Neuronal stem cell (in vitro differentiated cells): ENCODE measurements around the gene PSENEN.
A peak's percentile ranks its signal among the peaks of the same experiment; 100 is the strongest.

Experiments used
- DNase-seq: peaks from one replicate; pipeline ENCODE4 v3.0.0-alpha.2; 2013; ENCODE audit warnings: low spot score
- H2AFZ ChIP-seq: one replicate; pipeline ENCODE4 v1.6.1; 2013; ENCODE audit warnings: mild to moderate bottlenecking, low read length, inconsistent platforms
- H2AK5ac ChIP-seq: 2 replicates; pipeline ENCODE4 v1.6.1; 2013; ENCODE audit warnings: low read depth, mild to moderate bottlenecking, inconsistent platforms, low read length, moderate library complexity, mixed read lengths
- H2BK120ac ChIP-seq: 2 replicates; pipeline ENCODE4 v1.6.1; 2013; ENCODE audit warnings: low read depth, mild to moderate bottlenecking, inconsistent platforms, low read length, moderate library complexity, mixed read lengths
- H2BK12ac ChIP-seq: one replicate; pipeline ENCODE4 v1.6.1; 2013; ENCODE audit warnings: low read length, inconsistent platforms
- H2BK15ac ChIP-seq: 2 replicates; pipeline ENCODE4 v1.6.1; 2013; ENCODE audit warnings: mild to moderate bottlenecking, low read length, inconsistent platforms, mixed read lengths
- H2BK5ac ChIP-seq: one replicate; pipeline ENCODE4 v1.6.1; 2013; ENCODE audit warnings: inconsistent platforms, mild to moderate bottlenecking, low read length, moderate library complexity
- H3K14ac ChIP-seq: one replicate; pipeline ENCODE4 v1.6.1; 2013; ENCODE audit warnings: low read length, inconsistent platforms
- H3K18ac ChIP-seq: 2 replicates; pipeline ENCODE4 v1.6.1; 2013; ENCODE audit warnings: low read length, inconsistent platforms
- H3K23ac ChIP-seq: 2 replicates; pipeline ENCODE4 v1.6.1; 2013; ENCODE audit warnings: low read depth, mild to moderate bottlenecking, mixed read lengths, low read length, inconsistent platforms; ENCODE audit not compliant: poor library complexity
- H3K27ac ChIP-seq: replicated peaks from 3 replicates; pipeline ENCODE4 v1.5.1; 2013; ENCODE audit warnings: low read length, inconsistent platforms
- H3K27me3 ChIP-seq, 3 experiments: 2 replicates each; pipeline ENCODE4 v1.6.1; 2013; ENCODE audit warnings: low read length in 3 of 3, mild to moderate bottlenecking in 2 of 3, inconsistent platforms in 1 of 3, low read depth in 1 of 3, mixed read lengths in 1 of 3, moderate library complexity in 1 of 3; ENCODE audit not compliant: control insufficient read depth in 3 of 3, insufficient read depth in 3 of 3
- H3K36me3 ChIP-seq, 2 donors: replicated peaks in 1 of 2; 2 replicates each; pipeline ENCODE4 v1.6.1; 2013; ENCODE audit warnings: low read length in 2 of 2; ENCODE audit not compliant: control insufficient read depth in 2 of 2, insufficient read depth in 2 of 2
- H3K4ac ChIP-seq: 2 replicates; pipeline ENCODE4 v1.6.1; 2013; ENCODE audit warnings: inconsistent platforms, mild to moderate bottlenecking, low read length, moderate library complexity
- H3K4me1 ChIP-seq, 2 donors: 1 replicate in 1 of 2; 2 replicates in 1 of 2; pipeline ENCODE4 v1.6.1; 2013; ENCODE audit warnings: low read length in 2 of 2, low read depth in 1 of 2; ENCODE audit not compliant: control insufficient read depth in 2 of 2, insufficient read depth in 1 of 2
- H3K4me2 ChIP-seq: one replicate; pipeline ENCODE4 v1.6.1; 2013; ENCODE audit warnings: mild to moderate bottlenecking, low read length, inconsistent platforms; ENCODE audit not compliant: insufficient read depth, poor library complexity, severe bottlenecking
- H3K4me3 ChIP-seq, 2 donors: 2 replicates each; pipeline ENCODE4 v1.5.1; 2013; ENCODE audit warnings: low read length in 2 of 2, mild to moderate bottlenecking in 2 of 2, inconsistent platforms in 1 of 2, moderate library complexity in 1 of 2
- H3K79me1 ChIP-seq: one replicate; pipeline ENCODE4 v1.6.1; 2013; ENCODE audit warnings: low read depth, mild to moderate bottlenecking, inconsistent platforms, low read length, moderate library complexity
- H3K9ac ChIP-seq: one replicate; pipeline ENCODE4 v1.6.1; 2013; ENCODE audit warnings: mild to moderate bottlenecking, low read depth, low read length, inconsistent platforms; ENCODE audit not compliant: poor library complexity
- H3K9me3 ChIP-seq, 2 donors: replicated peaks in 1 of 2; 2 replicates each; pipeline versions ENCODE3 to v1.6.1; 2013; ENCODE audit warnings: low read length in 2 of 2, mild to moderate bottlenecking in 2 of 2, inconsistent platforms in 1 of 2, low read depth in 1 of 2, mixed read lengths in 1 of 2, moderate library complexity in 1 of 2; ENCODE audit not compliant: control insufficient read depth in 2 of 2, insufficient read depth in 1 of 2
- H4K8ac ChIP-seq: one replicate; pipeline ENCODE4 v1.6.1; 2013; ENCODE audit warnings: low read depth, mild to moderate bottlenecking, inconsistent platforms, low read length, moderate library complexity
- H4K91ac ChIP-seq: one replicate; pipeline ENCODE4 v1.6.1; 2013; ENCODE audit warnings: low read length, low read depth, mild to moderate bottlenecking, inconsistent platforms; ENCODE audit not compliant: poor library complexity
- WGBS, 2 donors: extraction: QIAGEN DNeasy Blood & Tissue Kit; methylation state at CpG; one replicate each; pipeline ENCODE4 v1.1.7; 2013; ENCODE audit warnings: missing lambda C conversion rate in 2 of 2, mixed read lengths in 1 of 2; ENCODE audit not compliant: insufficient read length in 2 of 2, insufficient replicate concordance in 1 of 2; ENCODE audit errors: extremely low coverage in 2 of 2; 5-methylcytosine and 5-hydroxymethylcytosine counted together

PSENEN gene

GRCh38 chr19:35755131-35755549 is 9.7 kb downstream of the PSENEN start:
- H3K14ac ChIP-seq, result peak overlapping the region; percentile 31
- H2AFZ ChIP-seq, result no peak overlapping the region
- H3K4ac ChIP-seq, result no peak overlapping the region
- peak overlapping the region; percentile 98 for H2AK5ac ChIP-seq
- H3K9ac ChIP-seq, result peak overlapping the region; percentile 86
- peak overlapping the region; percentile 43 for H4K91ac ChIP-seq
- no peak overlapping the region for H2BK120ac ChIP-seq
- H2BK5ac ChIP-seq, result no peak overlapping the region
- peak overlapping the region; percentile 96 for H3K18ac ChIP-seq
- no peak overlapping the region for H3K27ac ChIP-seq
- H3K4me2 ChIP-seq, result peak overlapping the region; percentile 49
- peak overlapping the region; percentile 73 for H3K23ac ChIP-seq
- no CpG with 5 or more reads among the region's 17 CpGs for WGBS, 2 donors
- no peak overlapping the region for H2BK12ac ChIP-seq
- H3K27me3 ChIP-seq, result peaks cover 0 to 13% (median 3%) of the 10 kb centered on the region in 3 experiments
- peak overlapping the region in 1 of 2 donors; percentile 70 for H3K4me3 ChIP-seq
- peaks cover 14 to 39% of the 10 kb centered on the region in 2 donors for H3K36me3 ChIP-seq
- H4K8ac ChIP-seq, result peak overlapping the region; percentile 43
- no peaks in the 10 kb centered on the region for H3K9me3 ChIP-seq
- no peak for DNase-seq
- peaks cover 12 to 24% of the 10 kb centered on the region in 2 donors for H3K4me1 ChIP-seq
- H3K79me1 ChIP-seq, result peaks cover 17% of the 10 kb centered on the region
- no peak overlapping the region for H2BK15ac ChIP-seq

- Histone ChIP-seq H3K4me2 (peak overlapping the region; percentile 49), H2BK5ac (no peak overlapping the region), H3K9me3 (no peaks in the 10 kb centered on the region), H3K79me1 (peaks cover 17% of the 10 kb centered on the region), H2BK15ac (peak overlapping the region; percentile 38), H3K27ac (no peak overlapping the region), H3K18ac (peak overlapping the region; percentile 96), H3K4me3 (peak overlapping the region in 1 of 2 donors; percentile 70), H2AFZ (no peak overlapping the region), H3K23ac (peak overlapping the region; percentile 73), H3K36me3 (peaks cover 15 to 45% of the 10 kb centered on the region in 2 donors), H3K14ac (peak overlapping the region; percentile 89), H3K4me1 (peaks cover 12 to 24% of the 10 kb centered on the region in 2 donors), H4K8ac (peak overlapping the region; percentile 43), H4K91ac (peak overlapping the region; percentile 43), H2AK5ac (peak overlapping the region; percentile 98), H3K9ac (peak overlapping the region; percentile 86), H2BK120ac (no peak overlapping the region), H3K4ac (peak overlapping the region; percentile 37), H3K27me3 (peaks cover 0 to 13% (median 3%) of the 10 kb centered on the region in 3 experiments), H2BK12ac (peak overlapping the region; percentile 84)
- no peak for DNase-seq
- WGBS, 2 donors, result no CpG with 5 or more reads among the region's 74 CpGs
Measured at GRCh38 chr19:35755550-35756376, 10.3 kb downstream of the PSENEN start.

GRCh38 chr19:35756377-35757230 is 11.2 kb downstream of the PSENEN start, which contains the start of gene HSPB6:
Gene HSPB6, minus strand, starts transcription at chr19:35757029. Its CDS starts 21 bp downstream, at chr19:35757008.
- H3K27ac ChIP-seq, result peak within 1 kb of the TSS; percentile 90
- H3K4me1 ChIP-seq, result peaks cover 12 to 24% of the 10 kb centered on the region in 2 donors
- H3K14ac ChIP-seq, result peak within 1 kb of the TSS; percentile 89
- H4K91ac ChIP-seq, result no peak within 1 kb of the TSS
- DNase-seq, result no peak
- peak within 1 kb of the TSS; percentile 99 for H2AK5ac ChIP-seq
- peak within 1 kb of the TSS; percentile 97 for H2BK15ac ChIP-seq
- peaks cover 0 to 13% (median 3%) of the 10 kb centered on the region in 3 experiments for H3K27me3 ChIP-seq
- H2BK120ac ChIP-seq, result peak within 1 kb of the TSS; percentile 72
- peak within 1 kb of the TSS; percentile 75 for H2AFZ ChIP-seq
- peak within 1 kb of the TSS; percentile 76 to 93 for H3K4me3 ChIP-seq
- H3K36me3 ChIP-seq, result peaks cover 18 to 52% of the 10 kb centered on the region in 2 donors
- H3K23ac ChIP-seq, result peak within 1 kb of the TSS; percentile 80
- peak within 1 kb of the TSS; percentile 83 for H3K4me2 ChIP-seq
- H2BK12ac ChIP-seq, result peak within 1 kb of the TSS; percentile 84
- H2BK5ac ChIP-seq, result peak within 1 kb of the TSS; percentile 75
- no CpG with 5 or more reads among the region's 52 CpGs for WGBS, 2 donors
- H4K8ac ChIP-seq, result peak within 1 kb of the TSS; percentile 82
- H3K9me3 ChIP-seq, result no peaks in the 10 kb centered on the region
- peak within 1 kb of the TSS; percentile 81 for H3K9ac ChIP-seq
- H3K4ac ChIP-seq, result peak within 1 kb of the TSS; percentile 53
- peaks cover 17% of the 10 kb centered on the region for H3K79me1 ChIP-seq
- peak within 1 kb of the TSS; percentile 96 for H3K18ac ChIP-seq
